GM19328 (cell line): ENCODE data around the gene COL4A5.

Experiments used
- ATAC-seq: cut with Tn5 transposase; IDR thresholded peaks from one replicate; pipeline ENCODE4 v1.9.1; 2021; ENCODE audit warnings: mild to moderate bottlenecking, moderate library complexity; ENCODE audit not compliant: unreplicated experiment

COL4A5 gene

GRCh38 chrX:108640817-108641216 is 201.2 kb downstream of the COL4A5 start:
- no peak for ATAC-seq

GRCh38 chrX:108641589-108642272 is 202.1 kb downstream of the COL4A5 start:
- ATAC-seq: no peak

GRCh38 chrX:108642273-108642628 is 202.6 kb downstream of the COL4A5 start:
- no peak for ATAC-seq

- no peak for ATAC-seq
Measured at GRCh38 chrX:108664701-108665100, 225.1 kb downstream of the COL4A5 start.

GRCh38 chrX:108666101-108666500 is 226.5 kb downstream of the COL4A5 start:
- ATAC-seq: no peak

- no peak for ATAC-seq
Measured at GRCh38 chrX:108671526-108671925, 231.9 kb downstream of the COL4A5 start.

GRCh38 chrX:108696690-108697089 is 257.1 kb downstream of the COL4A5 start:
- ATAC-seq: no peak

- no peak for ATAC-seq
Measured at GRCh38 chrX:108699368-108699767, 259.7 kb downstream of the COL4A5 start.

GRCh38 chrX:108701633-108702032 is 262.0 kb downstream of the COL4A5 start:
- ATAC-seq: no peak

GRCh38 chrX:108702530-108702929 is 262.9 kb downstream of the COL4A5 start:
- ATAC-seq: no peak

- ATAC-seq: no peak
Measured at GRCh38 chrX:108704839-108705238, 265.2 kb downstream of the COL4A5 start.

- ATAC-seq: no peak
Measured at GRCh38 chrX:108712886-108713285, 273.2 kb downstream of the COL4A5 start.

- ATAC-seq: no peak
Measured at GRCh38 chrX:108722561-108722960, 282.9 kb downstream of the COL4A5 start.

- no peak for ATAC-seq
Measured at GRCh38 chrX:108726748-108727147, 287.1 kb downstream of the COL4A5 start.

GRCh38 chrX:108731153-108731552 is 291.5 kb downstream of the COL4A5 start:
- ATAC-seq: no peak

GRCh38 chrX:108732630-108733321 is 293.1 kb downstream of the COL4A5 start:
- ATAC-seq: no peak

GRCh38 chrX:108734426-108734825 is 294.8 kb downstream of the COL4A5 start:
- ATAC-seq: no peak

GRCh38 chrX:108735091-108735678 is 295.5 kb downstream of the COL4A5 start:
- no peak for ATAC-seq

GRCh38 chrX:108735679-108736508 is 296.3 kb downstream of the COL4A5 start:
- no peak for ATAC-seq

- no peak for ATAC-seq
Measured at GRCh38 chrX:108736509-108737479, 297.2 kb downstream of the COL4A5 start, which contains the start of gene IRS4. Gene IRS4 (minus strand): TSS chrX:108736563.
